Nephron (organoid): ENCODE data around the gene P2RY8.

Experiments
- H3K27ac Mint-ChIP-seq, 3 experiments: 2 replicates each; pipeline ENCODE4 v1.8.0; 2020; ENCODE audit warnings: mixed read lengths in 3 of 3, mild to moderate bottlenecking in 2 of 3, moderate library complexity in 1 of 3
- H3K27me3 Mint-ChIP-seq: 2 replicates; pipeline ENCODE4 v1.8.0; 2021; ENCODE audit warnings: low read depth, mild to moderate bottlenecking, moderate library complexity, mixed read lengths
- H3K36me3 Mint-ChIP-seq: 2 replicates; pipeline ENCODE4 v1.8.0; 2020; ENCODE audit warnings: low read depth, mixed read lengths
- H3K4me1 Mint-ChIP-seq: 2 replicates; pipeline ENCODE4 v1.8.0; 2020; ENCODE audit warnings: mixed read lengths
- H3K4me3 Mint-ChIP-seq, 3 experiments: 2 replicates each; pipeline ENCODE4 v1.8.0; 2020; ENCODE audit warnings: mild to moderate bottlenecking in 3 of 3, mixed read lengths in 3 of 3, moderate library complexity in 2 of 3
- H3K9me3 Mint-ChIP-seq: 2 replicates; pipeline ENCODE4 v1.8.0; 2020; ENCODE audit warnings: mixed read lengths
- TF ChIP-seq, protein P1 (sequence below), 3 experiments: fragments of 200-600 bp; sonication (generic); IDR thresholded peaks; one replicate each; pipeline ENCODE4 v1.5.0; 2021; ENCODE audit warnings: antibody characterized with exemption in 3 of 3; ENCODE audit not compliant: unreplicated experiment in 3 of 3

P2RY8 gene

DNA sequence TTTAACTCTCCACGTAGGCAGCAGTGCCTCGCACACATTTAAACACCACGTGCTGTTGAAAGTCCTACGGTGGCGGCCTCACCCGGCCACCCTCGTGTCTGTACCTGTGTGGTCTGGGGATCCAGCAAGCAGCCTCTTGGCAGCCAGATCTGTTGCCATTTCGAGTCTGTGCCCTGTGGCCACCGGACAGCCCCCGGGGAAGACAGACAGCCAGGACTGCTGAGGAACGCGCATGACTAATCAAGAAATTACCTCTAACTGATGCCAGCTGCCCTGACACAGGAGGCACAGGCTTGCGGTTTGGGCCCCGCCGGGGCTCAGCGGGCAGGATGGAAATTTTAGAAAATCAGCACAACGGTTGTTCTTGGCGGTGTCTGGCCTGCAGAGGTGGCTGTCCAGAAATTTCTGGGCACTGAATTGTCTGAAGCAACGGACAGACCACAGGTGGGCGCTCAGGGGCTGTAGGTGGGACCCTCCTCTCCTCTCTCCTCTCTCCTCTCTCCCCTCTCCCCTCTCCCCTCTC is 68.7 kb downstream of the P2RY8 start:
- Mint-ChIP-seq H3K4me1 (no peaks in the 10 kb centered on the region), H3K9me3 (peaks cover 5% of the 10 kb centered on the region), H3K36me3 (no peaks in the 10 kb centered on the region), H3K4me3 (no peak overlapping the region), H3K27me3 (peaks cover 12% of the 10 kb centered on the region), H3K27ac (no peak overlapping the region)
- TF ChIP-seq, protein P1, sequence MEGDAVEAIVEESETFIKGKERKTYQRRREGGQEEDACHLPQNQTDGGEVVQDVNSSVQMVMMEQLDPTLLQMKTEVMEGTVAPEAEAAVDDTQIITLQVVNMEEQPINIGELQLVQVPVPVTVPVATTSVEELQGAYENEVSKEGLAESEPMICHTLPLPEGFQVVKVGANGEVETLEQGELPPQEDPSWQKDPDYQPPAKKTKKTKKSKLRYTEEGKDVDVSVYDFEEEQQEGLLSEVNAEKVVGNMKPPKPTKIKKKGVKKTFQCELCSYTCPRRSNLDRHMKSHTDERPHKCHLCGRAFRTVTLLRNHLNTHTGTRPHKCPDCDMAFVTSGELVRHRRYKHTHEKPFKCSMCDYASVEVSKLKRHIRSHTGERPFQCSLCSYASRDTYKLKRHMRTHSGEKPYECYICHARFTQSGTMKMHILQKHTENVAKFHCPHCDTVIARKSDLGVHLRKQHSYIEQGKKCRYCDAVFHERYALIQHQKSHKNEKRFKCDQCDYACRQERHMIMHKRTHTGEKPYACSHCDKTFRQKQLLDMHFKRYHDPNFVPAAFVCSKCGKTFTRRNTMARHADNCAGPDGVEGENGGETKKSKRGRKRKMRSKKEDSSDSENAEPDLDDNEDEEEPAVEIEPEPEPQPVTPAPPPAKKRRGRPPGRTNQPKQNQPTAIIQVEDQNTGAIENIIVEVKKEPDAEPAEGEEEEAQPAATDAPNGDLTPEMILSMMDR (IDR thresholded peaks at IDR 0.05; ENCODE audit: unreplicated experiment in 3 of 3): no peak

DNA sequence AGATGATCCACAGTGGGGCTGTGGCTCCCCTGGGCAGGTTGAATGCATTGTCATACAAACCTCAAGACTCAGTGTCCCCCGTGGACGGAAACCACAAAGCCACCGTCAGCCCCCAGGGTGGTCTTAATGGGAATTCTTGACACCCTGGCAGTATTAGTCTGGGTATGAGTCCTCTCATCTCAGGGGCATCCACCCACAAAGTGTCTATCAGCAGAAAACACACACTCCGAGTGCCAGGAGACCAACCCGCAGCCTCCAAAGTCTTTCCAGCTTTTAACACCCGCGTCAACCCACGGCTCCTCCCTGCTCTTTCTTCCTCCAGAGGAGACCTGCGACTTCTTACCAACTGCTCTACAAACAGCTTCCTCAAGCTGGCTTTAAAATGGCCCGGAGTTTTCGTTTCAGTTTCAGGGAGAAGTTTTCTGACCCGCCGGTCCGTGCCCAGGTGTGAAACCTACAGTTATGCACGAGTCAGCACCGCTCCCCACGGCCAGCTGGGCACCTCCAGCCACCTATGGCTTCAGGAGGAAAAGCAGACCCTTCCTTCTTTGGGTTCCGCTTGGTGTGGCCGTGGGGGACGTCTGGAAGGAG is 69.9 kb downstream of the P2RY8 start:
- H3K9me3 Mint-ChIP-seq: peaks cover 3% of the 10 kb centered on the region
- H3K4me3 Mint-ChIP-seq: no peak overlapping the region
- peaks cover 11% of the 10 kb centered on the region for H3K27me3 Mint-ChIP-seq
- H3K36me3 Mint-ChIP-seq: no peaks in the 10 kb centered on the region
- no peak overlapping the region for H3K27ac Mint-ChIP-seq
- TF ChIP-seq, protein P1 (IDR thresholded peaks at IDR 0.05; ENCODE audit: unreplicated experiment in 3 of 3): no peak
- no peaks in the 10 kb centered on the region for H3K4me1 Mint-ChIP-seq

DNA sequence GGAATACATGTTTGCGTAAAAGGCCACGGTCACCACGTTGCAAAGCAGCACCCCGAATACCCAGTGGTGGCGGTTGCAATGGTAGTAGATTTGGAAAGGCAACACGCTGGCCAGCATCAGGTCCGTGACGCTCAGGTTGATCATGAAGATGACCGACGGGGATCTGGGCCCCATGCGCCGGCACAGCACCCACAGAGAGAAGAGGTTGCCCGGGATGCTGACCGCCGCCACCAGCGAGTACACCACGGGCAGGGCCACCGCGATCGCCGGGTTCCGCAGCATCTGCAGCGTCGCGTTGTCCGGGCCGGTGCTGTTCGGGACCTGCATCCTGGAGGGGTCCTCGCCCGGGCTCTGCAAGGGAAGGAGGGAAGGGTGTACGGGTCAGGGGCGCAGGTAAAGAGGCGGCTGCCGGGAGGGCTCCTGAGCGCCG is 70.7 kb downstream of the P2RY8 start:
- H3K4me3 Mint-ChIP-seq: no peak overlapping the region
- H3K9me3 Mint-ChIP-seq: no peaks in the 10 kb centered on the region
- no peaks in the 10 kb centered on the region for H3K4me1 Mint-ChIP-seq
- H3K27ac Mint-ChIP-seq: no peak overlapping the region
- TF ChIP-seq, protein P1 (IDR thresholded peaks at IDR 0.05; ENCODE audit: unreplicated experiment in 3 of 3): no peak
- H3K36me3 Mint-ChIP-seq: no peaks in the 10 kb centered on the region
- H3K27me3 Mint-ChIP-seq: peaks cover 6% of the 10 kb centered on the region

DNA sequence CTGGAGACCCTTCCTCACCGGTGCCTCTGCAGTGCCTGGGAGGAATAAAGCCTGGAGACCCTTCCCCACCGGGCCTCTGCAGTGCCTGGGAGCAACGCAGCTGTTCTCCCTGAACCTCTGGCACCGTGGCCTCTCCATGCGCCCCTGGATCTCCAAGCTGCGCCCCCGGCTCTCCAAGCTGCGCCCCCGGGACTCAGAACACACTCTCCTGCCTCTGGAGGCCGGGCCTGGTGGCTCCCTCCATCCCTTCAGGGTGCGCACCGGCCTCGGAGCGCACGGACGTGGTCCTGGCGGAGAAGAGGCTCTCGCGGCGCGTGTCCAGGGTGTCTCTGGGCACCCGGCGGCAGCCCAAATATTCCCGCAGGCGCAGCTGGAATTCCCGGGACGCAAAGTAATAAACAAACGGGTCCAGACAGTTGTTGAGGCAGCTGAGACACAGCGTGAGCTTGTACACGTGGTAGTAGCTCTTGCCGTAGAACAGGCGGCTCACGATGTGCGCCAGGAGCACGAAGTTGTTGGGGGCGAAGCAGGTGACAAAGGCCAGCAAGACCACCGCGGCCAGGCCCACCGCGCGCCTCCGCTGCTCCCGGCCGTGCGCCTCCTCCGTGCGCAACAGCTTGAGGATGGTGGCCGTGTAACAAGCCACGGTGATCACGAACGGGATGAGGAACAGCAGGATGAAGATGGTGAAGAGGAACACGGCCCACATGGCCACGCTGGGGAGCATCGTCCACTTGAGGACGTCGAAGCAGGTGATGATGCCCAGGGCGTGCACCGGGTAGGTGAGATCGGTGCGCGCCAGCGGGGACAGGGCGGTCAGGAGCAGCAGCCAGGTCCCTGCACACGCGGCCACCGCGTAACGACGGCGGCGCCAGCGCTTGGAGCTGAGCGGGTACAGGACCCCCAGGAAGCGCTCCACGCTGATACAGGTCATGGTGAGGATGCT is 71.4 kb downstream of the P2RY8 start:
- Mint-ChIP-seq H3K9me3 (no peaks in the 10 kb centered on the region), H3K4me1 (no peaks in the 10 kb centered on the region), H3K27ac (no peak overlapping the region), H3K27me3 (peaks cover 6% of the 10 kb centered on the region), H3K4me3 (no peak overlapping the region), H3K36me3 (no peaks in the 10 kb centered on the region)
- TF ChIP-seq, protein P1 (IDR thresholded peaks at IDR 0.05; ENCODE audit: unreplicated experiment in 3 of 3): no peak

DNA sequence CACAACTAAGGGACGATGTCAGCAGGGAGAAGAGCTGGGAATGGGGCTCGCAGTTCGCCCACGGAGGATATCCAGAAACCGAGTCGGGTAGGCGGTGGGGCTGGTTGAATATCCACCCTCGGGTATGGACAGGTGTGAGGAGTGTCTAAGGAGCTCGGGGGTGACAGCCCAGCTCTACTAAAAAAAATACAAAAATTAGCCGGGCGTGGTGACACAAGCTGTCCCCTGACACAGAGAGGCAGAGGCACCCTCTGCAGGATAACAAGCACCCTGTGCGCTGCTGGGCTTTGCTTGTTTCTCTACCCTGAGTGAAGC is 72.1 kb downstream of the P2RY8 start:
- Mint-ChIP-seq H3K4me1 (no peaks in the 10 kb centered on the region), H3K36me3 (no peaks in the 10 kb centered on the region), H3K27me3 (peaks cover 6% of the 10 kb centered on the region), H3K27ac (no peak overlapping the region), H3K9me3 (no peaks in the 10 kb centered on the region), H3K4me3 (no peak overlapping the region)
- TF ChIP-seq, protein P1 (IDR thresholded peaks at IDR 0.05; ENCODE audit: unreplicated experiment in 3 of 3): no peak
